H1 (cell line): Measurements from ENCODE around the gene ZNF429. TPM values are rescaled to one million over a fixed set of nuclear protein-coding genes. Genes with fewer than 3 reads are reported as not detected.

Experiments used
- BCL11A ChIP-seq, 2 experiments: IDR thresholded peaks; one replicate each; pipeline ENCODE4 v1.6.1; 2011; ENCODE audit warnings: low read depth in 2 of 2, low read length in 2 of 2, mild to moderate bottlenecking in 2 of 2
- SP1 ChIP-seq: IDR thresholded peaks from 2 replicates; pipeline ENCODE4 v1.6.1; 2011; ENCODE audit warnings: low read depth, low read length
- TBP ChIP-seq: IDR thresholded peaks from 2 replicates; pipeline ENCODE4 v1.6.1; 2011; ENCODE audit warnings: low read depth, low read length, improper control_type of control experiment
- polyA plus RNA-seq, 7 experiments: library from polyadenylated mRNA; depleted of rRNA in 3 of 7; stranded (reverse) in 5 of 7; unstranded in 2 of 7; fragments of >200 nt in 5 of 7; fragments of 200-250 nt in 2 of 7; gene quantifications; 1 replicate in 5 of 7; 2 replicates in 1 of 7; 4 replicates in 1 of 7; pipeline versions ENCODE4 v1.2.1 to v1.2.3, GENCODE V29; 2011 to 2013; ENCODE audit warnings: missing spikeins in 2 of 7, mixed read lengths in 2 of 7
- total RNA-seq: library from RNA; stranded (reverse); fragmentation: NEBNext Ultra II Directional; extraction: Animal tissue kit (Norgen Biotek cat#: 25700); gene quantifications from 2 replicates; pipeline ENCODE4 v1.2.1, GENCODE V29; 2021
- TF ChIP-seq, protein P1 (sequence below): fragments of 300-600 bp; sonication (generic); IDR thresholded peaks from 2 replicates; pipeline ENCODE4 v1.7.1; 2012; ENCODE audit warnings: low read length, moderate library complexity, mild to moderate bottlenecking, inconsistent platforms; ENCODE audit not compliant: insufficient replicate concordance

ZNF429 gene
- total and polyA plus RNA-seq, 2 of the 8 experiments (the other 6 are each of a cell fraction or from before 2014, with no cell fraction given), result 10.9 to 15.0 TPM

DNA sequence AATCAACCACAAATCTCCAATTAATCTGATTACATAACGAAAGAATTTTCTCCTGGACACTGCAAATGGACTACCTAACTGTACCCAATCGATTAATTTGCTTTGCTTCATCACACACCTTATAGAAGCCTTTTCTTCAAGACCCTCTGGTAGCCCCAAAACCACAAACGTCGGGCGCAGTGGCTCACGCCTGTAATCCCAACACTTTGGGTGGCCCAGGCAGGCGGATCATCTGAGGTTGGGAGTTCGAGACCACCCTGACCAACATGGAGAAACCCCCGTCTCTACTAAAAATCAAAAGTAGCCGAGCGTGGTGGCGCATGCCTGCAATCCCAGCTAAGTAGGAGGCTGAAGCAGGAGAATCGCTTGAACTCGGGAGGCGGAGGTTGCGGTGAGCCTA lies 42.9 kb upstream of the ZNF429 start (continued):
- TF ChIP-seq, protein P1, sequence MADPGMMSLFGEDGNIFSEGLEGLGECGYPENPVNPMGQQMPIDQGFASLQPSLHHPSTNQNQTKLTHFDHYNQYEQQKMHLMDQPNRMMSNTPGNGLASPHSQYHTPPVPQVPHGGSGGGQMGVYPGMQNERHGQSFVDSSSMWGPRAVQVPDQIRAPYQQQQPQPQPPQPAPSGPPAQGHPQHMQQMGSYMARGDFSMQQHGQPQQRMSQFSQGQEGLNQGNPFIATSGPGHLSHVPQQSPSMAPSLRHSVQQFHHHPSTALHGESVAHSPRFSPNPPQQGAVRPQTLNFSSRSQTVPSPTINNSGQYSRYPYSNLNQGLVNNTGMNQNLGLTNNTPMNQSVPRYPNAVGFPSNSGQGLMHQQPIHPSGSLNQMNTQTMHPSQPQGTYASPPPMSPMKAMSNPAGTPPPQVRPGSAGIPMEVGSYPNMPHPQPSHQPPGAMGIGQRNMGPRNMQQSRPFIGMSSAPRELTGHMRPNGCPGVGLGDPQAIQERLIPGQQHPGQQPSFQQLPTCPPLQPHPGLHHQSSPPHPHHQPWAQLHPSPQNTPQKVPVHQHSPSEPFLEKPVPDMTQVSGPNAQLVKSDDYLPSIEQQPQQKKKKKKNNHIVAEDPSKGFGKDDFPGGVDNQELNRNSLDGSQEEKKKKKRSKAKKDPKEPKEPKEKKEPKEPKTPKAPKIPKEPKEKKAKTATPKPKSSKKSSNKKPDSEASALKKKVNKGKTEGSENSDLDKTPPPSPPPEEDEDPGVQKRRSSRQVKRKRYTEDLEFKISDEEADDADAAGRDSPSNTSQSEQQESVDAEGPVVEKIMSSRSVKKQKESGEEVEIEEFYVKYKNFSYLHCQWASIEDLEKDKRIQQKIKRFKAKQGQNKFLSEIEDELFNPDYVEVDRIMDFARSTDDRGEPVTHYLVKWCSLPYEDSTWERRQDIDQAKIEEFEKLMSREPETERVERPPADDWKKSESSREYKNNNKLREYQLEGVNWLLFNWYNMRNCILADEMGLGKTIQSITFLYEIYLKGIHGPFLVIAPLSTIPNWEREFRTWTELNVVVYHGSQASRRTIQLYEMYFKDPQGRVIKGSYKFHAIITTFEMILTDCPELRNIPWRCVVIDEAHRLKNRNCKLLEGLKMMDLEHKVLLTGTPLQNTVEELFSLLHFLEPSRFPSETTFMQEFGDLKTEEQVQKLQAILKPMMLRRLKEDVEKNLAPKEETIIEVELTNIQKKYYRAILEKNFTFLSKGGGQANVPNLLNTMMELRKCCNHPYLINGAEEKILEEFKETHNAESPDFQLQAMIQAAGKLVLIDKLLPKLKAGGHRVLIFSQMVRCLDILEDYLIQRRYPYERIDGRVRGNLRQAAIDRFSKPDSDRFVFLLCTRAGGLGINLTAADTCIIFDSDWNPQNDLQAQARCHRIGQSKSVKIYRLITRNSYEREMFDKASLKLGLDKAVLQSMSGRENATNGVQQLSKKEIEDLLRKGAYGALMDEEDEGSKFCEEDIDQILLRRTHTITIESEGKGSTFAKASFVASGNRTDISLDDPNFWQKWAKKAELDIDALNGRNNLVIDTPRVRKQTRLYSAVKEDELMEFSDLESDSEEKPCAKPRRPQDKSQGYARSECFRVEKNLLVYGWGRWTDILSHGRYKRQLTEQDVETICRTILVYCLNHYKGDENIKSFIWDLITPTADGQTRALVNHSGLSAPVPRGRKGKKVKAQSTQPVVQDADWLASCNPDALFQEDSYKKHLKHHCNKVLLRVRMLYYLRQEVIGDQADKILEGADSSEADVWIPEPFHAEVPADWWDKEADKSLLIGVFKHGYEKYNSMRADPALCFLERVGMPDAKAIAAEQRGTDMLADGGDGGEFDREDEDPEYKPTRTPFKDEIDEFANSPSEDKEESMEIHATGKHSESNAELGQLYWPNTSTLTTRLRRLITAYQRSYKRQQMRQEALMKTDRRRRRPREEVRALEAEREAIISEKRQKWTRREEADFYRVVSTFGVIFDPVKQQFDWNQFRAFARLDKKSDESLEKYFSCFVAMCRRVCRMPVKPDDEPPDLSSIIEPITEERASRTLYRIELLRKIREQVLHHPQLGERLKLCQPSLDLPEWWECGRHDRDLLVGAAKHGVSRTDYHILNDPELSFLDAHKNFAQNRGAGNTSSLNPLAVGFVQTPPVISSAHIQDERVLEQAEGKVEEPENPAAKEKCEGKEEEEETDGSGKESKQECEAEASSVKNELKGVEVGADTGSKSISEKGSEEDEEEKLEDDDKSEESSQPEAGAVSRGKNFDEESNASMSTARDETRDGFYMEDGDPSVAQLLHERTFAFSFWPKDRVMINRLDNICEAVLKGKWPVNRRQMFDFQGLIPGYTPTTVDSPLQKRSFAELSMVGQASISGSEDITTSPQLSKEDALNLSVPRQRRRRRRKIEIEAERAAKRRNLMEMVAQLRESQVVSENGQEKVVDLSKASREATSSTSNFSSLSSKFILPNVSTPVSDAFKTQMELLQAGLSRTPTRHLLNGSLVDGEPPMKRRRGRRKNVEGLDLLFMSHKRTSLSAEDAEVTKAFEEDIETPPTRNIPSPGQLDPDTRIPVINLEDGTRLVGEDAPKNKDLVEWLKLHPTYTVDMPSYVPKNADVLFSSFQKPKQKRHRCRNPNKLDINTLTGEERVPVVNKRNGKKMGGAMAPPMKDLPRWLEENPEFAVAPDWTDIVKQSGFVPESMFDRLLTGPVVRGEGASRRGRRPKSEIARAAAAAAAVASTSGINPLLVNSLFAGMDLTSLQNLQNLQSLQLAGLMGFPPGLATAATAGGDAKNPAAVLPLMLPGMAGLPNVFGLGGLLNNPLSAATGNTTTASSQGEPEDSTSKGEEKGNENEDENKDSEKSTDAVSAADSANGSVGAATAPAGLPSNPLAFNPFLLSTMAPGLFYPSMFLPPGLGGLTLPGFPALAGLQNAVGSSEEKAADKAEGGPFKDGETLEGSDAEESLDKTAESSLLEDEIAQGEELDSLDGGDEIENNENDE, result no peak
- TF ChIP-seq TBP (no peak), BCL11A (IDR thresholded peaks at IDR 0.05; ENCODE audit: low read depth in 2 of 2, low read length in 2 of 2) (no peak), SP1 (no peak)
